ENCODE measurements around the gene BMF.
A peak's percentile ranks its signal among the peaks of the same experiment; 100 is the strongest.

BMF gene

GRCh38 chr15:40065166-40065565 lies 43.5 kb downstream of the BMF start:
- no peak for DNase-seq (ENCODE audit: low read depth in 2 of 2)

GRCh38 chr15:40064231-40064894 lies 44.3 kb downstream of the BMF start:
- peak; percentile 72 to 73 for DNase-seq (ENCODE audit: low read depth in 2 of 2)

DNA sequence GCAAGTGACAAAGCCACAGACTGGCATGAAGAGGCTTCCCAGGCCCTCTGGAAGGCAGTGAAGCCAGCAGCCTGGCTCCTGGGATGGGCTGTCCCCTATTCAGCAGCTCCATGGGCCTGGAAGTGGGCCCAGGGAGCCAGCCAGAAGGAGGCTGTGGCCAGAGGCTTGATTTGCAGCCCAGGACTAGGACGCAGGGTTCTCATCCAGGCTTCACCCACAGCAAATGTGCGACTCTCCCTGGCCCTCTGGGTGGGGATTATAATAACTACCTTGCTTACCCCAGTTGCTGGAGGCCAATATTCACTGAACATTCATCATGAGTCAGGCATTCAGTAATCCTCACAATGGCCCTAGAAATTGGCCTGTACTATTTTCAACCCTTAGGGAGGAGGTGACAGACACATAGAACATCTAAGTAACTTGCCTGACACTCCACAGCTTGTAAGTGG lies 45.1 kb downstream of the BMF start:
- DNase-seq (ENCODE audit: low read depth in 2 of 2), result no peak

GRCh38 chr15:40062816-40063562 lies 45.7 kb downstream of the BMF start:
- no peak for DNase-seq (ENCODE audit: low read depth in 2 of 2)

GRCh38 chr15:40061212-40061901 lies 47.3 kb downstream of the BMF start:
- DNase-seq (ENCODE audit: low read depth in 2 of 2), result no peak

DNA sequence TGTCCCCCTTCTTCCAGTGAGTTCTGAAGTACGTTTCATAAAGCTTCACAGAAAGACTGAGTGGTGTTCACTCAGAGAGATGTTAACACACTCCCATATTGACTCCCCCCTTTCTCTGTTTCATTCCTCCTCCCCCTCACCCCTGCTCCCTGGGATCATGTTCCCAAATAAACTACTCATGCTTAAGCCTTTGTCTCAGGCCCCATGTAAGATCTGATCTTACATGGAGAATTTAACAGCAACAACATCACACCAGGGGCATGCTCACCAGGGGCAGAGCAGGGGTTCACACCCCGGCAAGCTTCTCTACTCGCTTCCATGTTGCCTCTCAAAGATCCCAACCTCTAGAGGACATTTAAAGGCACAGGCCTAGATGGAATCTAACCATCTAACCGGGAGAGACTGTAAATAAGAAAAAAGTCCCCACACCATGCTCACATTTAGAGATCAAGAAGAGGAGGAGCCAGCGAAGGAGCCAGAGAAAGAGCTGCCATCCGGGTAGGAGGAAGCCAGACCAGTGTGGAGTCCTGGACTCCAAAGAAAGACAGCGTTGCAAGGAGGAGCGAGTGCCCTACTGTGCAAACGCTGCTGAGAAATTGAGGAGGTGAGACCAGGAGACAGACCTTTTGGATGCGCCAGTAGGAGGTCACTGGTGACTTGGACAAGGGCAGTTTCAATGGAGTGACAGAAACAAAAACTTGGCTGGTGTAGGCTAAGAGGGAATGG lies 48.3 kb downstream of the BMF start:
- DNase-seq (ENCODE audit: low read depth in 2 of 2), result no peak

- DNase-seq (ENCODE audit: low read depth in 2 of 2), result no peak
Measured at GRCh38 chr15:40059821-40060220, 48.9 kb downstream of the BMF start.

DNA sequence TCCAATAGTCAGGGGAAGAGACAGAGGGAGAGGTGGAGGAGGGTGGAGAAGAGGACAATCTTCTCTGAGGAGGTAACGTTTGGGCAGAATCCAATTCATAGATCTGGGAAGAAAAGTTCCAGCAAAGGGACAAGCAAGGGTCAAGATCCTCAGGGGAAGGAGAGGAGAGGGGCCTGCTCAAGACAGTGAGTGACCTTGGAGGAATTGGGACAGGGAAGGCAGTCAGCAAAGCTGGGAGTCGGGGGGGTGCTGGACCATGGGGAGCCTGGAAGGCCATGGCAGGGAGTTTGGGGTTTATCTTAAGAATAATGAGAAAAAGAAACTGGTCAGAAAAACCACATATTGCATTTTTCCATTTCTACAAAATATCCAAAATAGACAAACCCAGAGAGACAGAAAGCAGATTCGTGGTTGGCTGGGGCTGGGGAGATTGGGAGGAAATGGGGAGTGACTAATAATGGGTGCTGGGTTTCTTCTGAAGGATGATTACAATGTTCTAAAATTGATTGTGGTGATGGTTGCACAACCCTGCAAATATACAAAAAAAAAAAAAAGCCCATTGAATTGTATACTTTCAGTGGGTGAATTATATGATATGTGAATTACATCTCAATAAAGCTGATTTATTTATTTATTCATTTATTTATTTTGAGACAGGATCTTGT lies 50.1 kb downstream of the BMF start:
- peak; percentile 62 to 66 for DNase-seq (ENCODE audit: low read depth in 2 of 2)

- no peak for DNase-seq (ENCODE audit: low read depth in 2 of 2)
Measured at GRCh38 chr15:40055576-40056293, 52.9 kb downstream of the BMF start.

DNA sequence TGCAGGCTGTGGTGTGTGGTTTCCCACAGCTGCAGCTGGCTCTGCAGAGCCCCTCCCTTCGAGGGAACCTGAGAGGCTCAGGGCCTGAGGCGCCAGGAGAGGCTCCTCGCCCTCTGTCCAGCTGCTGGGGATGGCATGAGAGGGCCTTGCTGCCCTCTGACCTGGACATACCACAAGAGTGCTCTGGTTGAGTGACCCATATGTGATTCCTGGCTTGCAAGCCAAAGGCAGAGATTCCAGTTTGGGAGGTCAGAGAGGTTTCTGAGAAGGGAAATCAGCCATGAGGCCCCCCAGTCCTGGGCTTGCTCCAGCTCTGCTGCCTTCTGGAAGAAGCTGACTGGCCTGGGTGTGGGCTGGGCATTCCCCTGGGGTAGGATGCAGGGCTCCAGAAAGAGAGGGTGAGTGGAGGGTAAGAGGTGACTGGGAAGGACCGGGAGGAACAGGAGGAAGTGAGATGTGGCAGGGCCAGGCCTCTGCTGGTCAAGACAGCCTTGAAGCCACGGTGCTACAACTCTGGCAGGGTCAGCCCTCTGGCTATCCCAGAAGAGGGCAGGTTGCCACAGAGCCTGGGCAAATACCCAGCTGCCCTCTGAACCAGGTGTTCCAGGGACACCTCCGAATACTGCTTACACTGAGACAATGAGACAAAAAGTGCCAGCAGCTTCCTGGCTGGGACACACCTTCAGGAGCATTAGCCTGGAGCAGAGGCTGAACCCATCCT lies 53.7 kb downstream of the BMF start:
- no peak for DNase-seq (ENCODE audit: low read depth in 2 of 2)

DNA sequence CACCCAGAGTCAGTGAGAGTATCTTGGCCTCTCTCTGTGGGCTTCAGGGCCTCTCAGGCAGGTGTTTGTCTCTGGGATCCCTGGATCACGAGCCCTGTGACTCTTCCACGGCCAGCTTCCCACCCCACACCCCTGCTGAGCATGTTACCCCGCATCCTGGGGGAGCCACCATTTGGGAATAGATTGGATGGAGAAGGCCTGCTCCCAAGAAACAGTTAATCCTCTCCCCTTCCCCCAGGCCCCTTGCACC lies 54.1 kb downstream of the BMF start:
- no peak for DNase-seq (ENCODE audit: low read depth in 2 of 2)

GRCh38 chr15:40053831-40054604 lies 54.7 kb downstream of the BMF start:
- no peak for DNase-seq (ENCODE audit: low read depth in 2 of 2)

- no peak for DNase-seq (ENCODE audit: low read depth in 2 of 2)
Measured at GRCh38 chr15:40053079-40053830, 55.4 kb downstream of the BMF start.

GRCh38 chr15:40052604-40053003 lies 56.1 kb downstream of the BMF start:
- no peak for DNase-seq (ENCODE audit: low read depth in 2 of 2)

DNA sequence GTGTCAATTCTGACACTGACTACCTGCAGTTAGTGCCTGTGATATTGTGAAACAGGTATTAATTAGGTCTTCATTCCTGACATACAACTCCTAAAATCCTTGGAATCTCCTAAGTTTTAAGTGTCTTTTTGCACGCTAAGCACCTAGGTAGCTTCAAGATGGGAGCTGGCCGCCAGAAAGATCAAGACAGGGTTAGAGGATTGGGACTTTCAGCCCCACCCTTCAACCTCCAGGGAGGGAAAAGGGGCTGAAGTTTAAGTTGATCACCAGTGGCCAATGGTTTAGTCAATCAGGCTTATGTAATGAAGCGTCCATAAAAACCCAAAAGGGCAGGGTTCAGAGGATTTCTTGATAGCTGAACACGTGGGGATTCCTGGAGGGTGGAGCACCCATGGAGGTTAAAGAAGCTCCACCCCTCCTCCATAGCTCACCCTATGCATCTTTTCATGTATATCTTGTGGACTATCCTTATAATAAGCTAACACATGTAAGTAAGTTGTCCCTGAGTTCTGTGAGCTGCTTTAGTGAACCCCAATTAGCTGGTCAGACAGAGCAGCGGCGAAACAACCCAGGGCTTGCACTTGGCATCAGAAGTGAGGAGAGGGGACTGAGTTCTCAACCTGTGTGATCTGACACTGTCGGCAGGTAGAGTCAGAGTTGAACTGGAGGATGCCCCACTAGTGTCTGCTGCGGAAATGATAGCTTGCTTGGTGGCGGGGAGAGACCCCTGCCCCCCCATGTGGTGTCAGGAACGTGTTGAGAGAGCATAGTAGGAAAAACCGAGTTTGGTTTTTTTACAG lies 56.9 kb downstream of the BMF start:
- DNase-seq (ENCODE audit: low read depth in 2 of 2), result no peak

GRCh38 chr15:40050788-40051470 lies 57.8 kb downstream of the BMF start:
- DNase-seq (ENCODE audit: low read depth in 2 of 2), result no peak

DNA sequence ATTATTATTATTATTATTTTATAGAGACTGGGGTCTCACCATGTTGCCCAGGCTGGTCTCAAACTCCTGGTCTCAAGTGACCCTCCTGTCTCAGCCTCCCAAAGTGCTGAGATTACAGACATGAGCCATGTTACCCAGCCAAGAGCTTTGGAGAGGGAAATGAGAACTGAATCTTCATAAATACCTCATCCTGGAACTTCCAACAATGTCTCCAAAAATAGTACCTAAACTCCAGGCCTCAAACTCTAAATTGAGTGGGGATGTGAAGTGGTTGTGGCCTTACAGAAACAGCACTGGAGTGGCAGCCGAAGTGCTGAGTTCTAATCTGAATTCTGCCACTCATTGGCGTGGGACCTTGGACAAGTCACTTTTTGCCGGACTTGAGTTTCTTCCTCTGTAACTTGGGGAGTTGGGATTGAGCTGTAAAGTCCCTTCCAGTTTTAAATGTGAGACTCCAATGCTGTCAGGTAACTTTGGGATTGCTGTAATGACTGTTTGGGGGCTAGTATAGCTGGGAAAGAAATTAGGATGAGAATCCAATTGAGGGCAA lies 59.7 kb downstream of the BMF start:
- no peak for DNase-seq (ENCODE audit: low read depth in 2 of 2)

Data from fibroblast of skin of left quadriceps (primary cell).